HUDEP-2 (cell line): ENCODE measurements around the gene PXDC1.
"Not testable (repeated sequence)": the region's sequence is repeated elsewhere in the genome, so short reads cannot be mapped to it uniquely, and the experiment has no call there.

Source experiments
- DNase-seq, 76 experiments: peaks; one replicate each; lab custom pipeline; 2025; ENCODE audit not compliant: unreplicated experiment in 76 of 76; lab: John Stamatoyannopoulos, UW

The PXDC1 gene

GRCh38 chr6:3737149-3737830 lies 14.2 kb downstream of the PXDC1 start:
- no peak for DNase-seq

DNA sequence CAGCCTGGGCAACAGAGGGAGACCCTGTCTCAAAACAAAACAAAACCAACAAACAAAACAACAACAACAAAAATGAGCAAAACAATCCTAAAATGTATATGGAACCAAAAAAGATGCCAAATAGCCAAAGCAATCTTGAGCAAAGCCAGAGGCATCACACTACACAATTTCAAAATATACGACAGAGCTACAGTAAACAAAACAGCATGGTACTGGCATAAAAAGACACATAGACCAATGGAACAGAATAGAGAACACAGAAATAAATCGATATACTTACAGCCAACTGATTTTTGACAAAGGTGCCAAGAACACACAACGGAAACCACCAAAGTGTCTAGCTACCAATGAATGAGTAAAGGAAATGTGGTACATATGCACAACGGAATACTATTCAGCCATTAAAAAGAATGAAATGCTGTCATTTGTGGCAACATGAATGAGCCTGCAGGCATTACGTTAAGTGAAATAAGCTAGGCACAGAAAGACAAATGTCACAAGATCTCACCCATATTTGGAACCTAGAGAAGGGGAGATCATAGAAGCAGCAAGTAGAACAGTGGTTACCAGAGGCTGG lies 16.4 kb downstream of the PXDC1 start:
- DNase-seq, result no peak

- DNase-seq, result no peak
Measured at GRCh38 chr6:3734023-3734422, 17.5 kb downstream of the PXDC1 start.

GRCh38 chr6:3733321-3733925 lies 18.1 kb downstream of the PXDC1 start:
- no peak for DNase-seq

DNA sequence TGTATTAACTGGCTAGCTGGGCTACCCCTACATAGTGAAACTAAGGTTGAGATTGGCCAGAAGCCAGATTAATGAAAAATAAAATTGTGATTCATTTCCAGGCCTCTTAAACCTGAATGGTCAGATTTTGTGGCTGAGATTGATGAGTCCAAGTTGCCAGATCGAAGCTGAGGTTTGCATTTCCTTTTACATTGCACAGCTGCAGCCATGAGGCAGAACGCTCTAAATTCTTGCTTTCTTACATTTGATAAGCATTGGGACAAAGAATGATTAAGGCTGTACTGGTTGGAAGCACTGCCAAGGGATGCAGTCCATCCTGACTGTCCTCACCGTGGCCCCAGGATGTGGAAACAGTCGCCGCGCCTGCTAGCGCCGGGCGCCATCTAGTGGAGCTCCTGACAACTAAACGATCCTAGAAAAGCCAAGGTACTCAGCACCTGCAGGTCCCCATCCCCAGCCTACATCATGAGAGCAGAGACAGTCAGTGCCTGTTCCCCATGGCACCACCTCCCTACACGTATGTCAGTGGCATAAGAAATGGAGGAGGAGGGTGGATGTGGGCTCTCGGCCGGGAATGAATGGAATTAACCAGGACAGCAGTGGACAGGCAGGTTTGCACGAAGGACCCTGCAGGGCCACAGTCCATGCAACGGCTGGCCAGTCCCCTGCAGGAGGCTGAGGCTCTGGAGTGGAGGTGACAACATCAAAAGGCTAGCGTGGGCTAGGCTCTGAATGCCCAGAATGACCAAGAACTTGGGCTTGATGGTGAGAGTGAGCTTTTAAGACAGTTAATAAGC lies 19.0 kb downstream of the PXDC1 start:
- peak in 57 of 76 experiments; percentile 8 to 74 (median 54) for DNase-seq

DNA sequence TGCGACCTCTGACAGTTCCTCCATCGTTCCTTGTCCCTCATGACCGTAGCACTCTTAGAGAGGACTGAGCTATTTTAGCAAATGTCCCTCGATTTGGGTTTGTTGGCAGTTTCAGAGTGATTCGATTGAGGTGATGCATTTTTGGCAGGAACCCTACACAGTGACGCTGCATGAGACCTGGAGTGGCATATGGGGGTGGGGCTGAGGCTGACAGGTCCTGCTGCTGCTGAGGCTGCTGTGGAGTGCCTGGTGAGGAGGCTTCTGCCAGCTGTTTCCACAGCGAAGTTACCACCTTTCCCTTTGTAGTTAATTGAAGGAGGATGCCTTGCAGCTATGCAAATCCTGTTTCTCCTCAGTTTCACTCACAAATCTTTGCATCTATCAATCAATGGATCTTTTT lies 19.8 kb downstream of the PXDC1 start:
- DNase-seq, result no peak

DNA sequence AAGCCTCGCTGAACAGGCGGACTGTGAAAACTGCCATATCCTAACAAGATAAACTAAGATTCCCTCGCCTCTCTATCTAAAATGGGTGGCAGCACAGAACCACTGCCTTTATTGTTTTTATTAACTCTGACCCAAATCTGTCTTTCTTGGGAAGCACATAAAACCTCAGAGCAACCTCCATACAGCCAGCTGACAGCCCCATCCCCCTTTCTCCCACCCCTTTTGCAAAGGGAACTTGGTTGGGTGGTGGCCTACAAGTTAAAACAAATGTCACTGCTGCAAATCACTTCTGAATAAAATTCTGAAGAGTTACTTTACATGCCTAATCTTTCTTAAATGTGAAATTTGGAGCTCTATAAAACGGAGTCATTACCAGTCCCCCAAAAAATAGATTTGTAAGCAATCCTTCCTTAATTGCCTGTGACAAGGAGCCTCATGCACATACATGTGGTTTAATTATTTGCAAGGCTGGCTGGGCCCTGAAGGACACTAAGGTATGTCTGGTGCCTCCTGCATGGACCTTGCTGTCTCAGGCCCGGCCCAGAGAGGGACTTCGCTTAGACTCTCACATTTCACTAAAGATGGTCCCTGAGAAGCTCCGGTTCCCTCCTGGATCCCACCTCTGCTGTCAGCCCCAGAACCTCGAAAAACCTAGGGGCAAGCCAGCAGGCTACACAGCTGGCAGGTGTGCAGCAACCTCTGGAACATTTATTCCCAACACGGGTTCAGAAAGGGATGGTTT lies 21.7 kb downstream of the PXDC1 start:
- DNase-seq, result no peak

DNA sequence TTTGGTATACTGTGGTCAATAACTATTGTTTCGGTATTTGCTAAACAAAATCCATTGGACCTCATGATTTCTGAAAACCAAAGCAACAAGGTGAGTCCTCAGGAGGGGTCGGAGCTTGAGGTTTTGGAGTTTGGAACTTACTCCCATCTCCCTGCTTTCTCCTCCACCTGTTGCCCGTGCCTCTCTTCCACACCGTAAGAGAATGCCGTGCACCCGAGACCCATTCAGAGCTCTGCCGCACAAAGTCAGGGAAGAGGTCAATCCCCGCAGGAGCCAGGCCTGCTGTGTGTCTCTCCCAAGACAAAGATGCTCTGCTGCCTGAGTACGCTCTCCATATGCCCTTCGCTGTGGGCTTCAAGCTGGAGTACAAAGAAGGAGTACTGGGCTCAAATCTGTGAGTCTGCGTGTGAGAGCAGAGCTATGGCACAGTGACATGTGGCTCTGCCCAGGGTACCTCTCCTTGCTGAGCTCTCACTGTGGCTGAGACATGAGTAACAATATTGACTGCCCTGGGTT lies 23.9 kb downstream of the PXDC1 start:
- no peak for DNase-seq

DNA sequence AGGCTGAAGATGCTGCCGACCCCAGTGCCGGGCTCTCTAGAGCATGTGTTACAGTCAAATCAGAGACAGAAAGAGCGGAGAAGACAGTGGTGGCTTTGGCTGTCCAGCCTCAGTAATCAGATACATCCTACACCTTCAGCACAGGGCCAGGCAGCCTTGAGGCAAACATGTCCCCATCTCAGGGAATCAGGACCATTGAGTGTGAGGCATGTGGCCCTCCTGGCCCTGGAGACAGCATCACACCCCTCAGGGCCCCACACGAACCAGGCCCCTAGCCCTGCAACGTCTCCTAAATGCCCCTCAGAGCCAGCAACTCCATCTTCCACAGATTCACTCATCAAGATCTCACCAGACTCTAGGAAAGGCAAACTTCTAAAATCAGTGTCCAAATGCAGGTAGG lies 24.5 kb downstream of the PXDC1 start:
- no peak for DNase-seq

- DNase-seq, result no peak
Measured at GRCh38 chr6:3726421-3726820, 25.1 kb downstream of the PXDC1 start.

GRCh38 chr6:3725145-3726047 lies 26.1 kb downstream of the PXDC1 start:
- DNase-seq, result no peak

GRCh38 chr6:3724451-3725144 lies 26.9 kb downstream of the PXDC1 start:
- peak in 14 of 76 experiments; percentile 5 to 28 (median 19) for DNase-seq

DNA sequence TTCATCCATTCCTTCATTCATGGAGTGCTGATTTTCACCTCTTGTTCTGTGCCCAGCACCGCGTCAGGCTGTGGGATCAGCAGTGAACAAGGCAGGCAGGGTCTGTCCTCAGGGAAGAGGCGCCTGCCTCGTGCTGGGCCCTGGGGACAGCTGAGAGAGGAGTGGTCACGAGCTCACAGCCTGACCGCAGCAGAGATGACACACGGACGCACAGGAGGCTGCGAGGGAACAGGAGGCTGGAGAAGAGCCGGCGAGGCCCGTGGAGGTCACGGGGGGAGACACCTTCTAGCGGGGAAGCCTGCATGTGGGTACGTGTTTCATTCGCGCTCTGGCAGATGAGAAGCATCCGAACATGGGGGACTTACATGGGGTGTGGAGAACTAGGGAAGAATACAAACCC lies 27.5 kb downstream of the PXDC1 start:
- no peak for DNase-seq

DNA sequence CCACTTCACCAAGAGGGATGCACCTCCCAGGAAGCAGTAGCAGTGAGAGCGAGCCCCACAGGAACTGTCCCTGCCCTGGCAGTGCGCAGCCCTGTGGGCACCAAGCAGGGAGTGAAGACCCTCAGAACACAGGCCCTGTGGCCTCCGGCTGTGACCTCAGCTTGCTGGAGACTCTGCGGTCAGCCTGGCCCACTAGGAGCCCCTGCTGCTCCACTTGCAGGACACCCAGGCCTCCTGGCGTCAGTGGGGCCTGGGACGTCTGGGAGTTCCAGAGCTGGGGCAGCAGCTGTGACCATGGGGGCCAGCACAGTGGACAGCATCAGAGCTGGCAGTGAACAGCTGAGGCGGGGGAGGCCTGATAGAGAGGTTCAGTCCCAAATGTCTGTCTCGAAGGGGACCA lies 28.3 kb downstream of the PXDC1 start:
- DNase-seq, result no peak

GRCh38 chr6:3722785-3723184 lies 28.7 kb downstream of the PXDC1 start:
- DNase-seq, result no peak

DNA sequence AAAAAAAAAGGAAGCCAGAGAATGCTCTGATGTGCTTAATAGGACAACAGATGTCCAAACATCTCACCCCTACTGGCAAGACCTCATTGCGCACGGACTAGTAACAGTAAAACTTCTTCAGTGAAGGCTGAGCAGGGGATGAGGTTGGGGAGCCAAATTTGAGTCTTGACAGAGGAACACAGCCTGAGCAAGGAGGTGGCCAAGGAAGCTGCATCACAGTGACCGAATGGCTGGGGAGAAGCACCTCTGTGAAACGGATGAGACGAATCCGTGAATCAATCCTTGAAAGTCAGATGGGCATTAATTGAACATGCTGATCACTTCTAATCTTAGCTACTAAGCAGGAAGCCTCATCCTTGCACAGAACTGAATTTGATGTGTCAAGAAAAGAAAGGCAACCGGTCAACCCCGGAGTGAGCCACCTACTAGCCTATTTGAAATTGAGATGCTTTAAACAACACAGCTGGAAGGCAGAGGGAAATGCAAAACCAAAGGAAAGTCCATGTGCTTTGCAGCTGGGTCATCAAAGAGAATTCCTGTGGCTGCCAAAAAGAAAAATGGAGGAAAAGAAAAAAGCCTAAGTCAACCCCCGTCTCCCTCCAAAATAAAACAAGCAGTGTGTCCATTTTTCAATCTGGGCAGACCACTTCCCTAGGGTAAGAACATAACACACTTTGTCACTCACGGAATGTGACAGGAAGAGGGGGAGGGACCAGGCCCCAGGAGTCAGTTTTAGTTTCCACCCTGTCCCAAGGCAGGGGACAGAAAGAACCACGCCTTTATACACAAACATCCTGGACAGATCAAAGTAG lies 29.5 kb downstream of the PXDC1 start:
- no peak for DNase-seq

DNA sequence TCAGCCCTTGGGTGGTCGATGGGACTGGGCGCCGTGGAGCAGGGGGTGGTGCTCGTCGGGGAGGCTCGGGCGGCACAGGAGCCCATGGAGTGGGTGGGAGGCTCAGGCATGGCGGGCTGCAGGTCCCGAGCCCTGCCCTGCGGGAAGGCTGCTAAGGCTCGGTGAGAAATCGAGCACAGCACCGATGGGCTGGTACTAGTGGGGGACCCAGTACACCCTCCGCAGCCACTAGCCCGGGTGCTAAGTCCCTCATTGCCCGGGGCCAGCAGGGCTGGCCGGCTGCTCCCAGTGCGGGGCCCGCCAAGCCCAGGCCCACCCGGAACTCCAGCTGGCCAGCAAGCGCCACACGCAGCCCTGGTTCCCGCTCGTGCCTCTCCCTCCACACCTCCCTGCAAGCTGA lies 30.7 kb downstream of the PXDC1 start:
- DNase-seq, result not testable (repeated sequence)
